ENCODE data around the gene PARD3. TPM values are rescaled to one million over a fixed set of nuclear protein-coding genes. Genes with fewer than 3 reads are reported as not detected.

The PARD3 gene
- total RNA-seq, 3 donors from 2014 or later: 48.2 to 93.7 (median 60.6) TPM

GRCh38 chr10:34658934-34659333 is 156.2 kb downstream of the PARD3 start:
- Histone ChIP-seq H3K4me1 (no peaks in the 10 kb centered on the region), H3K27me3 (no peaks in the 10 kb centered on the region), H3K36me3 (no peaks in the 10 kb centered on the region), H3K4me3 (no peak overlapping the region), H3K27ac (no peak overlapping the region), H3K9me3 (no peaks in the 10 kb centered on the region)
- intact Hi-C loops (cut with DNase I; ENCODE audit: low total_unique reads): loop anchor here (10.0 kb wide), 1 partner anchor 1644 kb away; no protein-coding TSS in a partner anchor
- no peak for TF ChIP-seq POLR2AphosphoS5 (IDR thresholded peaks at IDR 0.05)
- no peak for TF ChIP-seq CTCF (IDR thresholded peaks at IDR 0.05)
- TF ChIP-seq POLR2A (IDR thresholded peaks at IDR 0.05): no peak
- no peak for DNase-seq (ENCODE audit: low spot score in 2 of 2)

GRCh38 chr10:34656661-34657060 is 158.4 kb downstream of the PARD3 start:
- H3K4me3 ChIP-seq: no peak overlapping the region
- no peaks in the 10 kb centered on the region for H3K4me1 ChIP-seq
- intact Hi-C loops (cut with DNase I; ENCODE audit: low total_unique reads): loop anchor here (10.0 kb wide), 1 partner anchor 1642 kb away; no protein-coding TSS in a partner anchor
- DNase-seq (ENCODE audit: low spot score in 2 of 2): no peak
- no peak overlapping the region for H3K27ac ChIP-seq
- no peak for TF ChIP-seq POLR2AphosphoS5 (IDR thresholded peaks at IDR 0.05)
- no peak for TF ChIP-seq POLR2A (IDR thresholded peaks at IDR 0.05)
- TF ChIP-seq CTCF (IDR thresholded peaks at IDR 0.05): no peak
- no peaks in the 10 kb centered on the region for H3K9me3 ChIP-seq
- H3K27me3 ChIP-seq: no peaks in the 10 kb centered on the region
- H3K36me3 ChIP-seq: no peaks in the 10 kb centered on the region

GRCh38 chr10:34655286-34656170 is 159.6 kb downstream of the PARD3 start:
- Histone ChIP-seq H3K27me3 (no peaks in the 10 kb centered on the region), H3K4me3 (no peak overlapping the region), H3K36me3 (no peaks in the 10 kb centered on the region), H3K9me3 (no peaks in the 10 kb centered on the region), H3K4me1 (no peaks in the 10 kb centered on the region), H3K27ac (no peak overlapping the region)
- TF ChIP-seq POLR2AphosphoS5 (IDR thresholded peaks at IDR 0.05): no peak
- no peak for TF ChIP-seq POLR2A (IDR thresholded peaks at IDR 0.05)
- peak; percentile 35 to 69 (median 51) for TF ChIP-seq CTCF (IDR thresholded peaks at IDR 0.05)
- peak in 1 of 2 donors; percentile 36 for DNase-seq (ENCODE audit: low spot score in 2 of 2)
- intact Hi-C loops (cut with DNase I; ENCODE audit: low total_unique reads): loop anchor here (10.0 kb wide), 1 partner anchor 1641 kb away; no protein-coding TSS in a partner anchor

GRCh38 chr10:34654211-34654610 is 160.9 kb downstream of the PARD3 start:
- Histone ChIP-seq H3K27ac (no peak overlapping the region), H3K4me3 (no peak overlapping the region), H3K9me3 (no peaks in the 10 kb centered on the region), H3K36me3 (no peaks in the 10 kb centered on the region), H3K27me3 (no peaks in the 10 kb centered on the region), H3K4me1 (no peaks in the 10 kb centered on the region)
- no peak for TF ChIP-seq CTCF (IDR thresholded peaks at IDR 0.05)
- no peak for TF ChIP-seq POLR2AphosphoS5 (IDR thresholded peaks at IDR 0.05)
- no peak for TF ChIP-seq POLR2A (IDR thresholded peaks at IDR 0.05)
- intact Hi-C loops (cut with DNase I; ENCODE audit: low total_unique reads): loop anchor here (10.0 kb wide), 1 partner anchor 1639 kb away; no protein-coding TSS in a partner anchor
- DNase-seq (ENCODE audit: low spot score in 2 of 2): no peak

- TF ChIP-seq POLR2A (IDR thresholded peaks at IDR 0.05) (no peak), POLR2AphosphoS5 (IDR thresholded peaks at IDR 0.05) (no peak), CTCF (IDR thresholded peaks at IDR 0.05) (no peak)
- Histone ChIP-seq H3K4me1 (no peaks in the 10 kb centered on the region), H3K9me3 (no peaks in the 10 kb centered on the region), H3K27ac (no peak overlapping the region), H3K4me3 (no peak overlapping the region), H3K36me3 (no peaks in the 10 kb centered on the region), H3K27me3 (no peaks in the 10 kb centered on the region)
- DNase-seq (ENCODE audit: low spot score in 2 of 2): no peak
- intact Hi-C loops (cut with DNase I; ENCODE audit: low total_unique reads): loop anchor here (10.0 kb wide), 1 partner anchor 1639 kb away; no protein-coding TSS in a partner anchor
These were observed 161.6 kb downstream of the PARD3 start for GRCh38 chr10:34653530-34653929.
